Breast epithelium (tissue), 3 donors: ENCODE data around the gene HEATR1.

ENCODE experiments used
- CTCF ChIP-seq, 3 donors: fragments of 450-650 bp; IDR thresholded peaks; one replicate each; pipeline ENCODE4 v1.5.1; 2016 to 2017; ENCODE audit warnings: antibody characterized with exemption in 3 of 3, mild to moderate bottlenecking in 3 of 3, moderate library complexity in 3 of 3
- POLR2A ChIP-seq: fragments of 450-650 bp; IDR thresholded peaks from one replicate; pipeline ENCODE4 v1.6.1; 2016; ENCODE audit warnings: antibody characterized with exemption, mild to moderate bottlenecking, moderate library complexity

DNA sequence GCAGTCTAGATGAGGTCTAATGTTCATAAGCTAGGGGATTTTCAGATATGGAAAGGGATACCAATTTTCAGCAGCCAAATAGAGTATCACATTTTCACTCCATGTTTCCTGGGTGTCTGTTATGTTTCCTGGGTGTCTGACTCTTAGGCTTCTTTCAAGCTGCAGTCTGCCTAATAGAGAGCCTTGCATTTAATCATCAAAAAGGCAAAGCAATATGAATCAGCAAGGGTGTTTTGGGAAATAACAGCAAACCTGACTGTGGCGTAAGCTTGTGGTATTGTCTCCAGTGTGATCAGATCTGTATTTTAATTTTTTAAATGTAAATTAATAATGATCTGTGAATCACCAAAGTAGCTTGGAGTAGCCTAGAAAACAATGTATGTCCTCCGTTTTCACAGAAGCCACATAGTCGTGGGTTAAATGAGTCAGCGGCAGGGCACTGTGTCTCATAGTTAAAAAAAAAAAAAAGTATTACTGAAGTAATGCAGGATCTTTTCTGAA, 70.1 kb downstream of the HEATR1 start:
- TF ChIP-seq CTCF (IDR thresholded peaks at IDR 0.05) (no peak), POLR2A (no peak)
